ENCODE data around the gene CD14.

- TF ChIP-seq CTCF (conservative IDR thresholded peaks at IDR 0.05 in 1 of 2, IDR thresholded peaks at IDR 0.05 in 1 of 2; ENCODE audit: extremely low read depth in 1 of 2, insufficient read depth in 1 of 2, low read depth in 1 of 2, low read length in 2 of 2) = no peak
- no peak for TF ChIP-seq EZH2 (IDR thresholded peaks at IDR 0.05; ENCODE audit: borderline replicate concordance, low read length)
These were observed 36.6 kb downstream of the CD14 start for GRCh38 chr5:140596321-140596741.

All from mammary epithelial cell (primary cell).